ENCODE results near the gene PTPRR. TPM values are rescaled to one million over a fixed set of nuclear protein-coding genes. Genes with fewer than 3 reads are reported as not detected.

The PTPRR gene
- total and polyA plus RNA-seq, 2 of the 4 experiments (the other 2 are of a cell fraction), result 0.18 to 0.21 TPM

GRCh38 chr12:70927356-70927755, 6.8 kb upstream of the PTPRR start:
- Histone ChIP-seq H3K23ac (ENCODE audit: low read depth, low read length) (no peak overlapping the region), H2BK5ac (ENCODE audit: low read depth, low read length, poor library complexity, severe bottlenecking) (no peak overlapping the region), H4K91ac (ENCODE audit: insufficient read depth, low read depth, low read length) (no peak overlapping the region), H3K27ac (ENCODE audit: insufficient read depth, low read length) (no peak overlapping the region), H3K9me1 (ENCODE audit: insufficient read depth, low read length) (no peaks in the 10 kb centered on the region), H2AK5ac (ENCODE audit: low read depth, low read length) (no peak overlapping the region), H3K4me3 (ENCODE audit: insufficient read depth, low read depth, low read length) (no peak overlapping the region), H3K9ac (ENCODE audit: low read depth, low read length) (no peak overlapping the region), H3K4me1 (ENCODE audit: control insufficient read depth, insufficient read depth, low read length) (no peaks in the 10 kb centered on the region), H2BK120ac (ENCODE audit: low read depth, low read length) (no peak overlapping the region), H2AFZ (replicated peaks; ENCODE audit: low read length, poor library complexity) (no peak overlapping the region), H3K56ac (ENCODE audit: extremely low read depth, insufficient read depth, low read length) (no peak overlapping the region), H2AK9ac (replicated peaks; ENCODE audit: low read depth, low read length, poor library complexity) (no peak overlapping the region), H3K79me1 (ENCODE audit: low read depth in 1 of 2, low read length in 2 of 2) (no peaks in the 10 kb centered on the region), H4K8ac (ENCODE audit: low read depth in 2 of 2, low read length in 2 of 2) (no peak overlapping the region), H3K18ac (ENCODE audit: low read depth, low read length) (no peak overlapping the region), H4K5ac (ENCODE audit: low read depth, low read length) (no peak overlapping the region), H2BK20ac (ENCODE audit: low read depth, low read length) (no peak overlapping the region), H3K14ac (replicated peaks; ENCODE audit: low read depth, low read length) (no peak overlapping the region), H3K4ac (ENCODE audit: low read depth, low read length) (no peak overlapping the region), H2BK15ac (ENCODE audit: low read depth, low read length) (no peak overlapping the region), H4K20me1 (ENCODE audit: insufficient read depth, low read length) (no peaks in the 10 kb centered on the region), H3K36me3 (ENCODE audit: control insufficient read depth, insufficient read depth, low read length) (no peaks in the 10 kb centered on the region), H3K27me3 (ENCODE audit: control insufficient read depth, insufficient read depth, low read length) (no peaks in the 10 kb centered on the region), H3K4me2 (ENCODE audit: low read depth, low read length) (no peak overlapping the region), H3K9me3 (ENCODE audit: control insufficient read depth, insufficient read depth, low read length) (no peaks in the 10 kb centered on the region)
- TF ChIP-seq CTCF (conservative IDR thresholded peaks at IDR 0.05; ENCODE audit: low read depth, low read length) (no peak), RCOR1 (IDR thresholded peaks at IDR 0.05; ENCODE audit: insufficient replicate concordance, low read length) (no peak), CEBPB (IDR thresholded peaks at IDR 0.05; ENCODE audit: low read depth, low read length) (no peak), MAFK (IDR thresholded peaks at IDR 0.05; ENCODE audit: low read depth, low read length) (no peak), USF2 (IDR thresholded peaks at IDR 0.05; ENCODE audit: low read depth, low read length) (no peak), FOS (IDR thresholded peaks at IDR 0.05; ENCODE audit: low read depth, low read length) (no peak), RAD21 (IDR thresholded peaks at IDR 0.05; ENCODE audit: low read length) (no peak), MAZ (IDR thresholded peaks at IDR 0.05; ENCODE audit: borderline replicate concordance, low read depth, low read length) (no peak), BHLHE40 (IDR thresholded peaks at IDR 0.05; ENCODE audit: low read depth, low read length) (no peak), MXI1 (IDR thresholded peaks at IDR 0.05; ENCODE audit: borderline replicate concordance, low read depth, low read length) (no peak), ELK1 (IDR thresholded peaks at IDR 0.05; ENCODE audit: borderline replicate concordance, low read depth, low read length) (no peak), SMC3 (IDR thresholded peaks at IDR 0.05; ENCODE audit: low read depth, low read length) (no peak), RFX5 (IDR thresholded peaks at IDR 0.05; ENCODE audit: low read depth, low read length) (no peak), NFE2L2 (IDR thresholded peaks at IDR 0.05; ENCODE audit: low read depth, low read length) (no peak), POLR2A (IDR thresholded peaks at IDR 0.05; ENCODE audit: low read depth, low read length) (no peak), CHD1 (IDR thresholded peaks at IDR 0.05; ENCODE audit: low read depth, low read length) (no peak)
- no TSS peak for BruUV-seq (replicated peaks)
- intact Hi-C loops (cut with micrococcal nuclease), result no loop called here
- no CpG with 5 or more reads among the region's 2 CpGs for WGBS, 2 experiments (ENCODE audit: extremely low coverage in 2 of 2, insufficient read length in 1 of 2)
- no peak for DNase-seq
- in situ Hi-C loops (cut with MboI; ENCODE audit: low sequenced_read_pairs), result no loop called here
- CTCF ChIA-PET, result no interaction called here
- POLR2A ChIA-PET (ENCODE audit: unreplicated experiment), result no interaction called here
- ATAC-seq (ENCODE audit: low read depth), result no peak
- dilution Hi-C loops (cut with HindIII; ENCODE audit: low sequenced_read_pairs, unreplicated experiment), result no loop called here

Measured in IMR-90 (cell line).